ENCODE data around the gene SERTAD3. TPM values are rescaled to one million over a fixed set of nuclear protein-coding genes. Genes with fewer than 3 reads are reported as not detected.

SERTAD3 gene
- polyA plus RNA-seq, 1 donor (not counting 4 experiments of a cell fraction or from before 2014, with no cell fraction given), result 11.8 TPM

GRCh38 chr19:40461669-40462221 lies 17.6 kb upstream of the SERTAD3 start:
- Histone ChIP-seq H3K36me3 (ENCODE audit: control insufficient read depth in 2 of 2, extremely low read depth in 1 of 2, insufficient read depth in 2 of 2, low read length in 2 of 2) (peaks cover 0 to 7% of the 10 kb centered on the region in 2 experiments), H4K20me1 (ENCODE audit: control insufficient read depth, extremely low read depth, insufficient read depth, low read length) (no peaks in the 10 kb centered on the region), H3K9me1 (ENCODE audit: control insufficient read depth, extremely low read depth, insufficient read depth, low read length) (no peaks in the 10 kb centered on the region), H3K9me3 (ENCODE audit: control insufficient read depth, low read depth, low read length) (no peaks in the 10 kb centered on the region), H2AFZ (ENCODE audit: control insufficient read depth, low read length) (no peak overlapping the region), H3K79me2 (ENCODE audit: control insufficient read depth, insufficient read depth, low read length) (no peaks in the 10 kb centered on the region), H3K27me3 (ENCODE audit: control insufficient read depth, extremely low read depth, insufficient read depth, low read length) (peaks cover 6% of the 10 kb centered on the region), H3K4me2 (ENCODE audit: control insufficient read depth, extremely low read depth, insufficient read depth, low read depth, low read length) (no peak overlapping the region), H3K27ac (ENCODE audit: control insufficient read depth, insufficient read depth, low read length) (no peak overlapping the region), H3K4me1 (ENCODE audit: control insufficient read depth, extremely low read depth, insufficient read depth, low read length) (peaks cover 27% of the 10 kb centered on the region), H3K4me3 (ENCODE audit: control insufficient read depth in 2 of 3, extremely low read depth in 1 of 3, insufficient read depth in 2 of 3, low read depth in 1 of 3, low read length in 3 of 3) (no peak overlapping the region), H3K9ac (ENCODE audit: control insufficient read depth, extremely low read depth, insufficient read depth, low read length) (no peak overlapping the region)
- DNase-seq (ENCODE audit: low read depth, low spot score) (no peak), FAIRE-seq (no peak)
- dilution Hi-C loops (cut with MboI; ENCODE audit: extremely low pct_ligation_motif_present, low sequenced_read_pairs), result no loop called here
- TF ChIP-seq CTCF (optimal IDR thresholded peaks at IDR 0.05 in 1 of 3, IDR thresholded peaks at IDR 0.05 in 1 of 3, conservative IDR thresholded peaks at IDR 0.05 in 1 of 3; ENCODE audit: extremely low read depth in 1 of 3, insufficient read depth in 2 of 3, low read length in 3 of 3) (no peak), EZH2 (IDR thresholded peaks at IDR 0.05; ENCODE audit: low read length) (no peak)

- dilution Hi-C loops (cut with MboI; ENCODE audit: extremely low pct_ligation_motif_present, low sequenced_read_pairs), result no loop called here
These were observed 16.1 kb upstream of the SERTAD3 start for GRCh38 chr19:40460185-40460584.

More at GRCh38 chr19:40460185-40460584, 16.1 kb upstream of the SERTAD3 start:
- H3K4me1 ChIP-seq (ENCODE audit: control insufficient read depth, extremely low read depth, insufficient read depth, low read length), result peaks cover 18% of the 10 kb centered on the region
- H2AFZ ChIP-seq (ENCODE audit: control insufficient read depth, low read length), result no peak overlapping the region
- no peak overlapping the region for H3K4me3 ChIP-seq (ENCODE audit: control insufficient read depth in 2 of 3, extremely low read depth in 1 of 3, insufficient read depth in 2 of 3, low read depth in 1 of 3, low read length in 3 of 3)
- H3K4me2 ChIP-seq (ENCODE audit: control insufficient read depth, extremely low read depth, insufficient read depth, low read depth, low read length), result no peak overlapping the region
- FAIRE-seq (no peak), DNase-seq (ENCODE audit: low read depth, low spot score) (no peak)
- no peak overlapping the region for H3K27ac ChIP-seq (ENCODE audit: control insufficient read depth, insufficient read depth, low read length)
- H3K9me3 ChIP-seq (ENCODE audit: control insufficient read depth, low read depth, low read length), result no peaks in the 10 kb centered on the region
- H3K79me2 ChIP-seq (ENCODE audit: control insufficient read depth, insufficient read depth, low read length), result no peaks in the 10 kb centered on the region
- no peaks in the 10 kb centered on the region for H3K27me3 ChIP-seq (ENCODE audit: control insufficient read depth, extremely low read depth, insufficient read depth, low read length)
- peaks cover 0 to 10% of the 10 kb centered on the region in 2 experiments for H3K36me3 ChIP-seq (ENCODE audit: control insufficient read depth in 2 of 2, extremely low read depth in 1 of 2, insufficient read depth in 2 of 2, low read length in 2 of 2)
- TF ChIP-seq EZH2 (IDR thresholded peaks at IDR 0.05; ENCODE audit: low read length) (no peak), CTCF (optimal IDR thresholded peaks at IDR 0.05 in 1 of 3, IDR thresholded peaks at IDR 0.05 in 1 of 3, conservative IDR thresholded peaks at IDR 0.05 in 1 of 3; ENCODE audit: extremely low read depth in 1 of 3, insufficient read depth in 2 of 3, low read length in 3 of 3) (no peak)
- H3K9ac ChIP-seq (ENCODE audit: control insufficient read depth, extremely low read depth, insufficient read depth, low read length), result no peak overlapping the region
- H3K9me1 ChIP-seq (ENCODE audit: control insufficient read depth, extremely low read depth, insufficient read depth, low read length), result no peaks in the 10 kb centered on the region
- no peaks in the 10 kb centered on the region for H4K20me1 ChIP-seq (ENCODE audit: control insufficient read depth, extremely low read depth, insufficient read depth, low read length)
